RWPE2 (cell line): ENCODE results near the gene C1QTNF6.

Source experiments
- ATAC-seq: fragments of 200-7000 bp; cut with Tn5 transposase; 3 replicates; pipeline ENCODE4 v1.9.1; 2021; ENCODE audit warnings: low read depth
- DNase-seq: peaks from one replicate; pipeline ENCODE4 v3.0.0-alpha.2; 2020; ENCODE audit warnings: low spot score
- H3K27ac ChIP-seq: fragments of 450-650 bp; 2 replicates; pipeline ENCODE4 v1.5.1; 2017; ENCODE audit warnings: mild to moderate bottlenecking; ENCODE audit not compliant: poor library complexity, severe bottlenecking
- H3K27me3 ChIP-seq: fragments of 250-450 bp; sonication (Bioruptor Pico); 2 replicates; pipeline ENCODE4 v1.5.1; 2021; ENCODE audit warnings: mild to moderate bottlenecking, moderate library complexity; ENCODE audit not compliant: insufficient read depth, poor library complexity, severe bottlenecking
- H3K36me3 ChIP-seq: fragments of 250-450 bp; sonication (Bioruptor Pico); 2 replicates; pipeline ENCODE4 v1.5.1; 2020; ENCODE audit warnings: low read depth, mild to moderate bottlenecking, moderate library complexity
- H3K4me1 ChIP-seq: fragments of 250-450 bp; sonication (Bioruptor Pico); 2 replicates; pipeline ENCODE4 v1.5.1; 2021; ENCODE audit warnings: mild to moderate bottlenecking, moderate library complexity; ENCODE audit not compliant: insufficient read depth, poor library complexity, severe bottlenecking
- H3K4me3 ChIP-seq: fragments of 250-450 bp; sonication (Bioruptor Pico); 2 replicates; pipeline ENCODE4 v1.5.1; 2021; ENCODE audit warnings: mild to moderate bottlenecking, moderate library complexity; ENCODE audit not compliant: severe bottlenecking
- H3K9me3 ChIP-seq: fragments of 250-450 bp; sonication (Bioruptor Pico); 2 replicates; pipeline ENCODE4 v1.5.1; 2021; ENCODE audit warnings: mild to moderate bottlenecking, moderate library complexity; ENCODE audit not compliant: severe bottlenecking
- TF ChIP-seq, protein P1 (sequence below): fragments of 450-650 bp; IDR thresholded peaks from one replicate; pipeline ENCODE4 v1.5.1; 2017; ENCODE audit warnings: mild to moderate bottlenecking, moderate library complexity; ENCODE audit not compliant: poor library complexity, severe bottlenecking

The C1QTNF6 gene

DNA sequence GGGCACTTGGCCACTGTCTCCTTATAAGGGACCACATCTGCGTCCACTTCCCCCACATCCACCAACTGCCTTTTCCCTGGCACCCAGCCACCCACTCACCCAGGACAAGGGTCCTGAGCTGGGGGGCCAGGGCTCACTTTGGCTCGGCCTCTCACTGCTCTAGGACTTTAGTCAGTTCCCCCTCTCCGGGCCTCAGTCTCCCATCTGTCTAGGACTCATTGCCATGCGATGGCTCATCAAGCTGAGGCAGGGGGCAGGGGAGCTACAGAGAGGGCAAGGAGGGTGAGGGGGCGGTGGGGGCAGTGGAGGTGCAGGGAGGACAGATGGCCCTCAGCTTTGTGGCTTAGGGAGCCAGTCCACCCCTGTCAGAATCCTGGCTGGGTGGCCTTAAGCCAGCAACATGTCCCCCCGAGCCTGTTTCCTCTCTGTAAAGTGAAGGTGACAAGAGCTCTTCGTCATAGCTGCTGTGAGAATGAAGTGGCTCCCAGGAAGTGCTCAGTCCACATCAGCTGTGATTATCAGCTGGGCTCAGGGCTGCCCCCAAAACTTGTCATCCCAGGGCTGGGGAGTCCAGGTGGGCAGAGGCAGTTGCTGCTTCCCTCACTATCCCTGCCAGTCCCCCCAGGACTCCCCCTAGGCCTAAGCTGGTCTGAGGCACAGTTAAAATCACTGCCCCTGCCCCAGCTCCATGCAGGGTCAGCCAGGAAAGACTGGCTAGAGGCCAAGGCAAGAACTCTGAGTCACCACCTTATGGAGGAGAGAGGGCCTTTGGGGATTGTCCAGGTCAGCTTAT lies 41.2 kb upstream of the C1QTNF6 start:
- no peaks in the 10 kb centered on the region for H3K27me3 ChIP-seq
- H3K4me1 ChIP-seq: peaks cover 20% of the 10 kb centered on the region
- H3K9me3 ChIP-seq: no peaks in the 10 kb centered on the region
- H3K27ac ChIP-seq: peak overlapping the region; percentile 74
- ATAC-seq (peak; percentile 79), DNase-seq (peak; percentile 64)
- no peak overlapping the region for H3K4me3 ChIP-seq
- H3K36me3 ChIP-seq: peaks cover 40% of the 10 kb centered on the region
- TF ChIP-seq, protein P1, sequence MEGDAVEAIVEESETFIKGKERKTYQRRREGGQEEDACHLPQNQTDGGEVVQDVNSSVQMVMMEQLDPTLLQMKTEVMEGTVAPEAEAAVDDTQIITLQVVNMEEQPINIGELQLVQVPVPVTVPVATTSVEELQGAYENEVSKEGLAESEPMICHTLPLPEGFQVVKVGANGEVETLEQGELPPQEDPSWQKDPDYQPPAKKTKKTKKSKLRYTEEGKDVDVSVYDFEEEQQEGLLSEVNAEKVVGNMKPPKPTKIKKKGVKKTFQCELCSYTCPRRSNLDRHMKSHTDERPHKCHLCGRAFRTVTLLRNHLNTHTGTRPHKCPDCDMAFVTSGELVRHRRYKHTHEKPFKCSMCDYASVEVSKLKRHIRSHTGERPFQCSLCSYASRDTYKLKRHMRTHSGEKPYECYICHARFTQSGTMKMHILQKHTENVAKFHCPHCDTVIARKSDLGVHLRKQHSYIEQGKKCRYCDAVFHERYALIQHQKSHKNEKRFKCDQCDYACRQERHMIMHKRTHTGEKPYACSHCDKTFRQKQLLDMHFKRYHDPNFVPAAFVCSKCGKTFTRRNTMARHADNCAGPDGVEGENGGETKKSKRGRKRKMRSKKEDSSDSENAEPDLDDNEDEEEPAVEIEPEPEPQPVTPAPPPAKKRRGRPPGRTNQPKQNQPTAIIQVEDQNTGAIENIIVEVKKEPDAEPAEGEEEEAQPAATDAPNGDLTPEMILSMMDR: no peak

DNA sequence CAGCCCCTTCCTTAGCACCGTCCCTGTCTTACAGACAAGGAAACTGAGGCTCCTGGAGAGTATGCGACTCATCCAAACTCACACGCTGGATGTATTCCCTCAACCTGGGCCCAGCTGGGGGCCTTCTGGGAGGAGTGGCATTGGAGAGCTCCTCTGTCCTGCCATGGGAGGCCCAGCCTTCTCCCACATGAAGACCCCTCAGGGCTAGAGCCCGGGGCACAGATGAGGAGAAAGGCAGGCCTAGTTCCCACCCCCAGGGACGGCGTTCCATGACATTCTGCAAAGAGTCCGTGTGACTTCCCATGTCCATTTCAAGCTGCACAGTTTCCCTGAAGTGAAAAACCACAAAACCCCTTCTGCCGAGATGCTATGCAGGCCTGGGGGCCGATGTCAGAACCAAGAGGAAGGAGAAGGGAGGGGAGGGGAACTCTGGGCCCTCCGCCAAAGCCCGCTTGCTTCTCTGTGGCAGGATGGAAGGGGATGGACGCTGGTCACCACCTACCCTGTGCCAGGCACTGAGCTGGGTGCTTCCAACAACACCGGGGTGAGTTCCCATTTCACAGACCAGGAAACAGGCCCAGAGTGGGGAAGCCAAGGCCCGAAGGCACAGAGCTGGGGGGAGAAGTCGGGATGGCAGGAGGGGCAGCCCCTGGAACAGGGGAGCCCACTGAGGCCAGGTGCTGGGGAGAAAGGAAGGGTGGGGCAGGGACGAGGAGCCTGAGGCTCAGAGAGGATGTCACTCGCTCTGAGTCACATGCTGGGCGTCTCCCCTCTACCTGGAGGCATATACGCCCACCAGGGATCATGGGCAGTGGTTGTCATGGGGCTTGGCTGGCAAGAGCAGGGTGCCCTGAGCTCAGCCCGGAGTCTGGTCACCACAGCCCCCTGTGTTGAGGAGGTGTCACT lies 40.3 kb upstream of the C1QTNF6 start:
- Histone ChIP-seq H3K9me3 (no peaks in the 10 kb centered on the region), H3K36me3 (peaks cover 35% of the 10 kb centered on the region), H3K27me3 (no peaks in the 10 kb centered on the region), H3K27ac (peak overlapping the region; percentile 74), H3K4me3 (no peak overlapping the region), H3K4me1 (peaks cover 20% of the 10 kb centered on the region)
- ATAC-seq (0 out of 3 replicates have a peak, but pooled peaks have one; percentile 16), DNase-seq (peak; percentile 61)
- TF ChIP-seq, protein P1: no peak

DNA sequence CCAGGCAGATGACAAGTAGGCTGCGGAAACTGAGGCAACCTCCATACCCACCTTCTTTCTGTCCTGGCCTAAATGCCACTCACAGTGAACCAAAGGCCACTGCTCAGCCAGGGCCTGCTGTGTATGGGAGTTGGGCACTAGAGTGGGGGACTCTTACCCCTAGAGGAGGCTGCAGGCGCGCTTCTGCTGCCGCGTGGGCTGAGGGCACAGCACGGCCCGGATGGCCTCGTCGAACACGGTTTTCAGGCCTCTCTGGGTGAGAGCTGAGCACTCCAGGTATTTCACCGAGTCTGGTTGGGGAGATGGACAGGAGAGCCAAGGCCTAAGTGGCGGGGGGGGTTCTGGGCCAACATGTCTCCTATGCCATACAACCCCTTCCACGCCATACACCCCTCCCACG lies 38.5 kb upstream of the C1QTNF6 start:
- Histone ChIP-seq H3K36me3 (peaks cover 35% of the 10 kb centered on the region), H3K4me3 (no peak overlapping the region), H3K9me3 (no peaks in the 10 kb centered on the region), H3K27me3 (no peaks in the 10 kb centered on the region), H3K27ac (no peak overlapping the region), H3K4me1 (peaks cover 20% of the 10 kb centered on the region)
- TF ChIP-seq, protein P1: no peak
- DNase-seq: no peak
- no peak for ATAC-seq

DNA sequence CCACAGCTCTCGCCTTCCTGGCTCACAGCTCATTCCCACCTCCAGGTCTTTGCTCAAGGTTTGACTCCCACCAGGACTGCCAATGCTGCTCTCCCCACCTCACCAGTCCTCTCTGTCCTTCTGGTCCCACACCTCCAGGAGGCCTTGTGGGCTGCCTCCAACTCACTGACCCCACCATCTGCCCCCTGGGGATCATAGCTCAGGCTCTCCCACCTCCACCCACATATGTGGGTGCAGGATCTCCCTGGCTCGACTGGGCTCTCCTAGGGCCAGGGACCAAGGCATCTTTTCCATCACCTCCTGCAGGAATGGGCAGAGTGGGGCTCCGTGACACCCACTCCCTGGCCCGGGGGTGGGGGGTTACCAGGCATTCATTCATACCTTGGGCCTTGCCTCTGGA lies 38.0 kb upstream of the C1QTNF6 start:
- no peak for ATAC-seq
- no peak overlapping the region for H3K27ac ChIP-seq
- H3K27me3 ChIP-seq: no peaks in the 10 kb centered on the region

More for the DNA sequence above, 38.0 kb upstream of the C1QTNF6 start:
- Histone ChIP-seq H3K9me3 (no peaks in the 10 kb centered on the region), H3K4me3 (no peak overlapping the region), H3K4me1 (peaks cover 20% of the 10 kb centered on the region), H3K36me3 (peaks cover 31% of the 10 kb centered on the region)
- no peak for DNase-seq
- TF ChIP-seq, protein P1: no peak
